H1 (cell line): ENCODE data around the gene GLYATL3. TPM values are rescaled to one million over a fixed set of nuclear protein-coding genes. Genes with fewer than 3 reads are reported as not detected.

Experiments
- CTCF ChIA-PET: fragments of 300-600 bp; sonication (Branson Sonifier 250); formaldehyde crosslinking; loops from one replicate; lab custom pipeline; 2021; ENCODE audit not compliant: partially characterized antibody; lab: Charles Lee
- POLR2A ChIA-PET: fragments of 300-600 bp; sonication (Branson Sonifier 250); formaldehyde crosslinking; loops from one replicate; lab custom pipeline; 2021; ENCODE audit warnings: inconsistent platforms; ENCODE audit not compliant: partially characterized antibody; lab: Charles Lee
- DNase-seq, 2 experiments: peaks; one replicate each; pipeline versions ENCODE4 v3.0.0 to v3.0.0-alpha.2; 2010 to 2022; ENCODE audit warnings: low spot score in 2 of 2, low read depth in 1 of 2, mixed read lengths in 1 of 2
- FAIRE-seq: peaks from 2 replicates; lab custom pipeline; 2011; peaks lifted over from hg19 to GRCh38; lab: Jason Lieb, UNC
- H2AFZ ChIP-seq: 2 replicates; pipeline ENCODE4 v1.8.1; 2012; ENCODE audit warnings: low read length, inconsistent platforms
- H2AK5ac ChIP-seq: 2 replicates; pipeline ENCODE4 v1.6.1; 2013; ENCODE audit warnings: low read depth, low read length
- H2BK120ac ChIP-seq: replicated peaks from 2 replicates; pipeline ENCODE3; 2013; ENCODE audit warnings: low read depth, low read length, inconsistent platforms
- H2BK12ac ChIP-seq: 2 replicates; pipeline ENCODE4 v1.6.1; 2013; ENCODE audit warnings: low read depth, low read length
- H2BK15ac ChIP-seq: 2 replicates; pipeline ENCODE4 v1.6.1; 2013; ENCODE audit warnings: low read length
- H2BK20ac ChIP-seq: 2 replicates; pipeline ENCODE4 v1.6.1; 2013; ENCODE audit warnings: low read length
- H2BK5ac ChIP-seq: 2 replicates; pipeline ENCODE4 v1.6.1; 2013; ENCODE audit warnings: low read depth, low read length
- H3K14ac ChIP-seq: 2 replicates; pipeline ENCODE4 v1.6.1; 2013; ENCODE audit warnings: inconsistent platforms; ENCODE audit not compliant: insufficient read length
- H3K18ac ChIP-seq: 2 replicates; pipeline ENCODE4 v1.6.1; 2013; ENCODE audit warnings: low read length; ENCODE audit errors: extremely low read depth
- H3K23ac ChIP-seq: 2 replicates; pipeline ENCODE4 v1.6.1; 2013; ENCODE audit warnings: inconsistent platforms; ENCODE audit not compliant: insufficient read length
- H3K23me2 ChIP-seq: 2 replicates; pipeline ENCODE4 v1.6.1; 2013; ENCODE audit warnings: low read depth, low read length
- H3K27ac ChIP-seq: 2 replicates; pipeline ENCODE4 v1.6.1; 2011; ENCODE audit warnings: low read depth, low read length, inconsistent platforms
- H3K27me3 ChIP-seq, 4 experiments: replicated peaks in 1 of 4; 1 replicate in 1 of 4; 2 replicates in 3 of 4; pipeline versions ENCODE4 v1.6.1 to v1.8.1; 2011 to 2013; ENCODE audit warnings: low read length in 3 of 4, mild to moderate bottlenecking in 3 of 4, inconsistent platforms in 2 of 4, mixed read lengths in 2 of 4, moderate library complexity in 1 of 4; ENCODE audit not compliant: control insufficient read depth in 3 of 4, insufficient read depth in 3 of 4; ENCODE audit errors: extremely low read depth in 1 of 4
- H3K36me3 ChIP-seq, 4 experiments: 2 replicates each; pipeline versions ENCODE4 v1.6.1 to v1.8.1; 2011 to 2013; ENCODE audit warnings: mild to moderate bottlenecking in 4 of 4, low read length in 3 of 4, moderate library complexity in 2 of 4, control low read depth in 1 of 4, inconsistent platforms in 1 of 4; ENCODE audit not compliant: insufficient read depth in 4 of 4, control insufficient read depth in 2 of 4
- H3K4ac ChIP-seq: replicated peaks from 2 replicates; pipeline ENCODE3; 2013; ENCODE audit warnings: low read length, low read depth, mixed read lengths, inconsistent platforms; ENCODE audit not compliant: insufficient read length
- H3K4me1 ChIP-seq, 4 experiments: replicated peaks in 1 of 4; 1 replicate in 1 of 4; 2 replicates in 3 of 4; pipeline versions ENCODE4 v1.6.1 to v1.8.1; 2011 to 2013; ENCODE audit warnings: low read length in 3 of 4, inconsistent platforms in 2 of 4, mixed read lengths in 1 of 4; ENCODE audit not compliant: insufficient read depth in 4 of 4, control insufficient read depth in 3 of 4
- H3K4me2 ChIP-seq, 2 experiments: 2 replicates each; pipeline versions ENCODE4 v1.6.1 to v1.8.1; 2011 to 2013; ENCODE audit warnings: low read depth in 2 of 2, low read length in 2 of 2, control low read depth in 1 of 2, inconsistent platforms in 1 of 2, mild to moderate bottlenecking in 1 of 2; ENCODE audit not compliant: insufficient read depth in 1 of 2
- H3K4me3 ChIP-seq, 4 experiments: fragments of 200-600, 300-600 bp in 1 of 4; sonication (generic), shearing (Covaris generic), sonication (Bioruptor Twin) in 1 of 4; 2 replicates each; pipeline versions ENCODE4 v1.5.1 to v1.8.1; 2011 to 2016; ENCODE audit warnings: low read length in 4 of 4, low read depth in 3 of 4, control low read depth in 2 of 4, inconsistent platforms in 2 of 4, mild to moderate bottlenecking in 2 of 4, mixed read lengths in 1 of 4, moderate library complexity in 1 of 4; ENCODE audit not compliant: insufficient read depth in 2 of 4; ENCODE audit errors: extremely low read depth in 1 of 4
- H3K56ac ChIP-seq: replicated peaks from 2 replicates; pipeline ENCODE3; 2013; ENCODE audit warnings: low read depth, mild to moderate bottlenecking, mixed read lengths, low read length, inconsistent platforms; ENCODE audit not compliant: insufficient read length
- H3K79me1 ChIP-seq: 2 replicates; pipeline ENCODE4 v1.6.1; 2013; ENCODE audit warnings: low read depth, low read length, control low read depth
- H3K79me2 ChIP-seq, 2 experiments: 2 replicates each; pipeline versions ENCODE4 v1.6.1 to v1.8.1; 2012 to 2013; ENCODE audit warnings: low read length in 2 of 2, mild to moderate bottlenecking in 2 of 2, inconsistent platforms in 1 of 2; ENCODE audit not compliant: insufficient read depth in 2 of 2, control insufficient read depth in 1 of 2
- H3K9ac ChIP-seq, 4 experiments: replicated peaks in 1 of 4; 1 replicate in 1 of 4; 2 replicates in 3 of 4; pipeline versions ENCODE4 v1.6.1 to v1.8.1; 2011 to 2013; ENCODE audit warnings: low read depth in 3 of 4, low read length in 3 of 4, control low read depth in 2 of 4, mild to moderate bottlenecking in 2 of 4, moderate library complexity in 2 of 4, inconsistent platforms in 1 of 4; ENCODE audit errors: extremely low read depth in 1 of 4
- H3K9me3 ChIP-seq, 2 experiments: 2 replicates each; pipeline versions ENCODE4 v1.6.1 to v1.8.1; 2012 to 2013; ENCODE audit warnings: mild to moderate bottlenecking in 2 of 2, moderate library complexity in 2 of 2, control low read depth in 1 of 2, inconsistent platforms in 1 of 2, low read depth in 1 of 2, low read length in 1 of 2, mixed read lengths in 1 of 2; ENCODE audit not compliant: insufficient read depth in 2 of 2
- H4K20me1 ChIP-seq, 2 experiments: replicated peaks in 1 of 2; 2 replicates each; pipeline versions ENCODE3 to v1.8.1; 2011 to 2013; ENCODE audit warnings: inconsistent platforms in 2 of 2, low read length in 2 of 2, mild to moderate bottlenecking in 1 of 2; ENCODE audit not compliant: insufficient read depth in 2 of 2, control insufficient read depth in 1 of 2
- H4K5ac ChIP-seq: 2 replicates; pipeline ENCODE4 v1.6.1; 2013; ENCODE audit warnings: low read length, low read depth, mixed read lengths, inconsistent platforms; ENCODE audit not compliant: insufficient read length
- H4K8ac ChIP-seq: 2 replicates; pipeline ENCODE4 v1.8.0; 2013; ENCODE audit warnings: mild to moderate bottlenecking, moderate library complexity, low read length, inconsistent platforms; ENCODE audit not compliant: insufficient read depth; ENCODE audit errors: extremely low read depth
- H4K91ac ChIP-seq: replicated peaks from 2 replicates; pipeline ENCODE3; 2013; ENCODE audit warnings: low read length, mixed read lengths, inconsistent platforms; ENCODE audit not compliant: insufficient read length
- ASH2L ChIP-seq: fragments of 200-600, 300-600 bp; sonication (generic); IDR thresholded peaks from one replicate; pipeline ENCODE4 v1.7.1; 2017; ENCODE audit warnings: low read length
- BACH1 ChIP-seq: IDR thresholded peaks from 2 replicates; pipeline ENCODE4 v1.6.1; 2012; ENCODE audit warnings: low read length, improper control_type of control experiment
- EGR1 ChIP-seq: IDR thresholded peaks from 2 replicates; pipeline ENCODE4 v1.6.1; 2011; ENCODE audit warnings: low read depth, low read length, borderline replicate concordance
- HDAC2 ChIP-seq, 2 experiments: fragments of 300-600 bp in 1 of 2; sonication (generic) in 1 of 2; IDR thresholded peaks; 2 replicates each; pipeline ENCODE4 v1.6.1; 2011 to 2012; ENCODE audit warnings: low read depth in 2 of 2, low read length in 2 of 2, mild to moderate bottlenecking in 2 of 2, moderate library complexity in 2 of 2, borderline replicate concordance in 1 of 2, inconsistent platforms in 1 of 2
- JUND ChIP-seq: IDR thresholded peaks from 2 replicates; pipeline ENCODE4 v1.6.1; 2011; ENCODE audit warnings: mild to moderate bottlenecking, improper control_type of control experiment, low read length
- KDM5A ChIP-seq: fragments of 200-600 bp; IDR thresholded peaks from 2 replicates; pipeline ENCODE4 v1.7.1; 2012; ENCODE audit warnings: mild to moderate bottlenecking, low read length, inconsistent platforms, mixed read lengths
- NANOG ChIP-seq: IDR thresholded peaks from 2 replicates; pipeline ENCODE4 v1.6.1; 2011; ENCODE audit warnings: low read length, low read depth, mild to moderate bottlenecking, inconsistent platforms; ENCODE audit not compliant: insufficient read depth, poor library complexity, severe bottlenecking
- NRF1 ChIP-seq: IDR thresholded peaks from 2 replicates; pipeline ENCODE4 v1.6.1; 2011; ENCODE audit warnings: mild to moderate bottlenecking, low read depth, low read length, improper control_type of control experiment
- PHF8 ChIP-seq: fragments of 200-600 bp; sonication (generic); conservative IDR thresholded peaks from 2 replicates; pipeline ENCODE4 v1.7.1; 2012; ENCODE audit warnings: low read depth, mild to moderate bottlenecking, inconsistent platforms, low read length, moderate library complexity
- POLR2A ChIP-seq, 2 experiments: IDR thresholded peaks; 1 replicate in 1 of 2; 2 replicates in 1 of 2; pipeline ENCODE4 v1.6.1; 2011; ENCODE audit warnings: low read depth in 2 of 2, low read length in 2 of 2, mild to moderate bottlenecking in 2 of 2; ENCODE audit errors: control extremely low read depth in 1 of 2
- RNF2 ChIP-seq: fragments of 200-900, 300-1000 bp; sonication (generic); IDR thresholded peaks from 2 replicates; pipeline ENCODE4 v1.7.1; 2016; ENCODE audit warnings: borderline replicate concordance, low read depth, mild to moderate bottlenecking, antibody characterized with exemption, low read length; ENCODE audit not compliant: poor library complexity, severe bottlenecking; ENCODE audit errors: missing control alignments
- SP4 ChIP-seq: IDR thresholded peaks from 2 replicates; pipeline ENCODE4 v1.6.1; 2012; ENCODE audit warnings: low read length, inconsistent platforms
- TBP ChIP-seq: IDR thresholded peaks from 2 replicates; pipeline ENCODE4 v1.6.1; 2011; ENCODE audit warnings: low read depth, low read length, improper control_type of control experiment
- TEAD4 ChIP-seq: IDR thresholded peaks from 2 replicates; pipeline ENCODE4 v1.6.1; 2012; ENCODE audit warnings: low read depth, low read length, inconsistent platforms, mixed read lengths
- YY1 ChIP-seq: IDR thresholded peaks from 2 replicates; pipeline ENCODE4 v1.6.1; 2011; ENCODE audit warnings: low read depth, mild to moderate bottlenecking, low read length
- WGBS, 2 experiments: shearing (Covaris generic) in 1 of 2; methylation state at CpG; one replicate each; pipeline versions ENCODE4 v1.1.6 to v1.1.7; 2013 to 2015; ENCODE audit warnings: low lambda C conversion rate in 2 of 2, mixed read lengths in 2 of 2, inconsistent platforms in 1 of 2, low coverage in 1 of 2, missing lambda C conversion rate in 1 of 2; ENCODE audit not compliant: insufficient replicate concordance in 2 of 2, insufficient coverage in 1 of 2, insufficient read length in 1 of 2; ENCODE audit errors: extremely low coverage in 1 of 2, missing lambda C conversion rate in 1 of 2; 5-methylcytosine and 5-hydroxymethylcytosine counted together
- polyA plus RNA-seq, 7 experiments: library from polyadenylated mRNA; depleted of rRNA in 3 of 7; stranded (reverse) in 5 of 7; unstranded in 2 of 7; fragments of >200 nt in 5 of 7; fragments of 200-250 nt in 2 of 7; gene quantifications; 1 replicate in 5 of 7; 2 replicates in 1 of 7; 4 replicates in 1 of 7; pipeline versions ENCODE4 v1.2.1 to v1.2.3, GENCODE V29; 2011 to 2013; ENCODE audit warnings: missing spikeins in 2 of 7, mixed read lengths in 2 of 7
- total RNA-seq: library from RNA; stranded (reverse); fragmentation: NEBNext Ultra II Directional; extraction: Animal tissue kit (Norgen Biotek cat#: 25700); gene quantifications from 2 replicates; pipeline ENCODE4 v1.2.1, GENCODE V29; 2021

The GLYATL3 gene
- total and polyA plus RNA-seq, 2 of the 8 experiments (the other 6 are each of a cell fraction or from before 2014, with no cell fraction given) = not detected

DNA sequence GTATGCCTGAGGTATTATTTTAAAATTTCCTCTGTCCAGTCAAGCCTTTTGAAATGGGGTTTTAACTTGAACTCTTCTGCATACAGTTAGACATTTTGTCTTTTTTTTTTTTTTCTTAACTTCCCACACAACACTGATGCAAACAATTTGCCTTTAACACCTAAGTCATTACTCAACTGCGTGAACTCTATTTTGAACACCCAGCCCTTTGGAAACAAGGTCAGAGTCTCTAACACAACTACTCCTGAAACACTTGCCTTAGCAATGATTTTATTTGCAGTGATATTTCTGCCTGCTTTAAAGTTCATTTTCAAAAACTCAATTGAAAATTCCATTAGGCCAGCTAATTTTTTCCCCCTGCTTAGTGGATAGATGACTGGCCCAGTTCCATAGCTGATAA is 24.2 kb downstream of the GLYATL3 start:
- H3K56ac ChIP-seq = no peak overlapping the region
- no peak overlapping the region for H3K14ac ChIP-seq
- no peak overlapping the region for H3K4me2 ChIP-seq
- no peak overlapping the region for H3K9ac ChIP-seq
- no peak overlapping the region for H2BK12ac ChIP-seq
- no peaks in the 10 kb centered on the region for H3K9me3 ChIP-seq
- H2AFZ ChIP-seq = no peak overlapping the region
- no peak for FAIRE-seq
- no peak overlapping the region for H2BK15ac ChIP-seq
- H3K27me3 ChIP-seq = no peaks in the 10 kb centered on the region
- no peak overlapping the region for H3K23ac ChIP-seq
- ChIA-PET POLR2A (no interaction called here), CTCF (interaction anchor here (0.9 to 1.9 kb wide), 2 partner anchors 8 to 83 kb away, joined by 3 to 9 read pairs; no protein-coding TSS in a partner anchor)
- no peak overlapping the region for H3K18ac ChIP-seq
- no peak overlapping the region for H2BK5ac ChIP-seq
- no peak for DNase-seq
- H3K23me2 ChIP-seq = no peaks in the 10 kb centered on the region
- no peaks in the 10 kb centered on the region for H3K79me1 ChIP-seq
- no peak overlapping the region for H3K4me3 ChIP-seq
- H2BK20ac ChIP-seq = no peak overlapping the region
- H4K91ac ChIP-seq = no peak overlapping the region
- no peaks in the 10 kb centered on the region for H3K79me2 ChIP-seq
- no peak overlapping the region for H4K5ac ChIP-seq
- no peaks in the 10 kb centered on the region for H4K20me1 ChIP-seq
- WGBS, 2 experiments = 100% methylated on average over 1 of the region's 1 CpG; no CpG with 5 or more reads in 1 of the 2 experiments
- no peak overlapping the region for H3K27ac ChIP-seq
- no peak overlapping the region for H4K8ac ChIP-seq
- H2AK5ac ChIP-seq = no peak overlapping the region
- H2BK120ac ChIP-seq = no peak overlapping the region
- no peaks in the 10 kb centered on the region for H3K36me3 ChIP-seq
- H3K4me1 ChIP-seq = peaks cover 0 to 7% (median 2%) of the 10 kb centered on the region in 4 experiments; a peak in 2 of 7 replicates
- no peak overlapping the region for H3K4ac ChIP-seq
- TF ChIP-seq POLR2A (IDR thresholded peaks at IDR 0.05; ENCODE audit: control extremely low read depth in 1 of 2, low read depth in 2 of 2, low read length in 2 of 2) (no peak), PHF8 (no peak), TBP (no peak), JUND (no peak), RNF2 (no peak), YY1 (no peak), SP4 (no peak), TEAD4 (no peak), BACH1 (no peak), ASH2L (no peak), NANOG (no peak), NRF1 (no peak), HDAC2 (IDR thresholded peaks at IDR 0.05; ENCODE audit: borderline replicate concordance in 1 of 2, low read depth in 2 of 2, low read length in 2 of 2) (no peak), KDM5A (no peak), EGR1 (no peak)
